CD1c-positive myeloid dendritic cell (primary cell): ENCODE measurements around the gene PRLR.

ENCODE experiments used
- DNase-seq: peaks from one replicate; pipeline ENCODE4 v3.0.0-alpha.2; 2016; ENCODE audit errors: extremely low spot score

PRLR gene

DNA sequence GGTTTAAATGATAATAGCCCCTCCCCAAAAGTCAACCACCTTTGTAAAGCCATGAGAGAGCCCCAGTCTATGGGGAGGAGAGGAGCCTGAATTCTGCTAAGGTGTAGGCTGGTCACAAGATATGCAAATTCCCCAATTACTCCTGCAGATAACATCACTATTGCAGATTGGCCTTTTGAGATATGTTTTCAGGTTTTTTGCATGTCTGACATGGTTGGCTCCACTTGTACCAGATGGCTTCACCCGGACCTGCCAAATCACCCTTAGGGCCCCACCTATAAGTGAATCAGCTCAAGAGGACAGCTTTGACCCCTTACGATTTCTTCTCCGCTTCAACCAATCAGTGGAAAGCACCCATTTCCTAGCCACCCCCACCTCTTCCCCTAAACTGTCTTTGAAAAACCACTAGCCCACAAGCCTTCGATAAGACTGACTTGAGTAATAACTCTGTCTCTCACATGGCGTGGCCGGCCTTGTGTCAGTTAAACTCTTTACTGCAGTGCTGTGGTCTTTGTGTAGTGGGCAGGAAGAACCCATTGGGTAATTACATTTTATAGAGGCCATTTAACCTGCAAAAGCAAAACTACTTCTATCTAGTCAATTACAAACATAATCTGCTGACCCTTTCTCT, 69.7 kb downstream of the PRLR start:
- no peak for DNase-seq

DNA sequence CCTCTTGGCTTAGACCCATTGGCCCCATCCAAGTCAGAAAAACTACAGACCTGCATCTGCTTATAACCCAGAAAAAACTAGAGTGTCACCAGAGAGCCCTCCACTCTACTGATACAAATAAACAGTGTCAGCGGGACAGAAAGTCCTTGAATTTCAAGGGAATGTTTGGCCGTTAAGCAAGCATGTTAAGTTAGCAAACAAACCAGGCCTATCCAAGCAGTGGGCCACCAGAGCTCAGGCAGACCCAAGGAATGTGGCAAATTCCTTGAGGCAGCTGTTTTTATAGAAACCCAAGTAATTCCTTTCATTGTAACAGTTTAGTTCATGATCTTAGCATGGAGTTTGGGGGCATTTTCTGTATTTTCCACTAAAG, 70.9 kb downstream of the PRLR start:
- no peak for DNase-seq

DNA sequence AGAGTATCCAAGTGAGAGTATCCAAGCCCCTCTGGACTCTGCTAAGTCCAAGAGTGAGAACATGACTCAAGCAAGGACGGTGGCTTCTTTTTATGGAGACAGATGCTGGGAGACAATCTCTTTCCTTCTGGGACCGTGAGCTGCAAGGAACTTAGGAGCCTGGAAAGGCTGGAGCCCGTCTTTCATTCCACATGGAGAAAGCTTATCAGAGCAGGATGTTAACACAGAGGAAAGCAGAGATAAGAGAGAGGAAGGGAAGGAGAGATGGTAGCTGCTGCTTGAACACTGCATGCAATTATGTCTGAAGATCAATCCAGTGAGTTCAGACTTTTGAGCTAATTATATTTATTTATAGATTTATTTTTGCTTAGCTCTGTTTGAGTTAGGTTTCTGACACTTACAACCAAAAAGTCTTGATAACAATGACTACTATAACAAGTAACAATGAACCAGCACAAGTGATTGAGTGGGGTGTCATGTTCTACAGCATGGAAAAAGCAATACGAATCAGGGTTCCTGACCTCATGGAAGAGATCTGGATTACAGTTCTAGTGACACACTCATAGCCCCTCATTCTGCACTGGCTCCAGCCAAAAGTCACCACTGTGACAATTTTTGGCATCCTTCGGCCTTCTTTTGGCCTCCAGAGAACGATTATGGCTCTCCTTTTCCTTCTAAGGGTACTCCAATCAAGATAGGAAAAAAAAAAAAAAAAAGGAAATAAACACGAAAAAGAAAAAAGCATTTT, 71.5 kb downstream of the PRLR start:
- no peak for DNase-seq

DNA sequence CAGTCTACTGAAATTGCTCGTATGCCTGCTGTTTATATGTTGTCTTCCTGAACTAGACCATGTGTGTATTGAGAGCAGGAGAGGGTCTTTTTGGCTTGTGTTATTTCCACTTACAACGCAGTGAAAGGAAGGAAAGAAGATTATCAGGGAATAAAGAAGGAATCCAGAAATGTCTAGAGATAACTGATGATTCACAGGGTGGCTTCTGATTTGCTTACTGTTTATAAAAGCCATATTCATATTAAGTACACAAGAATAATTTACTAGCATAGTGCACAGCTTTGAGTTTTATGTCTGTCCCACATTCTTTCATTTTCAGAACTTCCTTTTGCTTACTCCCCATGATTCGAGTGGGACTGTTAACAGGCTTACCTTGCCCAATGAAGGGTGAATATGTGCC, 72.1 kb downstream of the PRLR start:
- no peak for DNase-seq

DNA sequence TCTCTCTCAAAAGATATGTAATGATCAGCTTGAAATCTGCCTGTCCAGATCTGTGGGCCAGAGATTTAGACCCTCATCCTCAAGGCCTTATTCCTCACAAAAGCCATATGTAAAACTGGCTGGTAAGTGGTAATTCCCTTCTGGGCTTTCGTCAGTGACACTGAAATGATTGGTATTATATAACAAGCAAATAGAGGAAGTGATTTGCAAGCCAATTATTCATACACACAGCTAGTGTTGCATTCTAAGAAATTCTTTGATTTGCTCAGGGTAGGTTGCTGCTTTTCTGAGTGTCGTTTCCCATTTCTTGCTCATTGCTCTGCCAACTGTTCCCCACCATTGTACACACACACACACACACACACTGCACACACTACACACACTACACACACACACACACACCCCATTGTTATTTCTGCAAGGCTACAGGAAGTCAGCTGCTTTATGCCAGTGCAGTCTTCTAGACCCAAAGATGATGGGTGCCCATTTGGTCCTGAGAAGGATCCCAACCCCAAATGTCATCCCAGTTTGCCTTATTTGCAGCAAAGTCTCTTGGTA, 76.8 kb downstream of the PRLR start:
- DNase-seq = peak; percentile 14

DNA sequence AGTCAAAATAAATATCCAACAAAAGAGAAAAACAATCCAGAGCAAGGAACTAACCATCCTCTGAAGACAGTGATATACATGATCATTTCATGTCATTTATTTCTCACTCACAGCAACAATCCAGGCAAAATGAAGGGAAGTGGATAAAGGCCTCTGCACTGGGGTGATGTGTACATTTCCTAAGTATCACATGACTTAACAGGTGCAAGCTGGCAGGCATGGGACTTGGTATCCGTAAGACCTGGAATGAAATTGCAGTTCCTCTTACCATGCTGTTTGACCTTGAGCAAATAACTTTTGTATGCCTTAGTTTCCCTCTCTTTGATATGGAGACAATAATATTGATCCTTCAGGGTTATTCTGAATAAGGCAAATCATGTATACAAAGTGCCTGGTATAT, 77.6 kb downstream of the PRLR start:
- DNase-seq = no peak

DNA sequence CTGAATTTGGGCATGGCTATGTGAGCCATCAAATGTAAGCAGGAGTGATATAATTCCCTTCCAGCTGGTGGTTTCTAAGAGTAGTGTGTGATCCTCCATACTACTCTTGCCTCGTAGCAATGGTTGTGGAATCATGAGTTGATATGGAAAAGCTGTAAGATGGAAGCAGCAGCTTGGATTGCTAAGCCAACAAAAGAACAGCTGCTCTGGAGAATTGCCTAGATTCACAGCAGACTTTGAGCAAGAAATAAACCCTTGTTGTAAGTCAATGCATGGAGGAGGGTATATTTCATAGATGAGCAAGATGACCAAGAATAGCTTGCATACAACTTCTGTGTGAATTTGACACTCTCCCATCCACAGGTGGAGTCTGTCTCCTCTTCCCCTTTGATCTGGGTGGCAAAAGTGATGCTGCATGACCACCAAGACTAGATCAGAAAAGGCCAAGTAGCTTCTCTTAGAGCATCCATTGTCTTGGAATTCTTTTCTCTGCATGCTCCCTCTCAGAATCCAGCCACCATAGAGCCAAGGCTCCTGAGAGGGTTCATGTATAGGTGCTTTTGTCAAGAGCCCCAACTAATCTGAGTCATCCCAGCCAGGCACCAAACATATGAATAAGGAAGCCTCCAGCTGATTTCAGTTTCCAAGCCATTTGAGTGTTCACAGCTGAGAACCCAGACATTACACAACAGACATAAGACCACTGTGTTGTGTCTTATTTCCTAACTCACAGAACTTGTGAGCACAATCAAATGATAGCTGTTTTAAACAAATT, 79.0 kb downstream of the PRLR start:
- DNase-seq = no peak

DNA sequence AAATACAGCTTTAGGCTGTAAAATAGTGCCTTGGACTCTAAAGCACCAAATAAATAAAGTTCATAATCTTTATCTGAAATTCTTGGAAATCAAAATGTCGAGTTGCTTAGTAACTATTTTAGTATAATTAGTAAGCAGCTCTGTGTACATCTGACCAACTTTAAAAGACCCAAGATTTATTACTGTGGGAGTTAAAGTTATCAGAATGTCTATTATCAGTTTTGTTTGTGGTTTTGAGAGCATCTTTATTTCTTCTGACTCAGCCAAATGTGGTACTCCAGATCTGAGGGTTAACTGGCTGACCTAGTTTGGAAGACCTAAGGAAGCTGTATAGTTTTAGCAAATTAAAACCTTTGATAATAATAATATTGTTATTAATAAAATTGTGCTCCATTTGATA, 81.2 kb downstream of the PRLR start:
- DNase-seq = no peak

DNA sequence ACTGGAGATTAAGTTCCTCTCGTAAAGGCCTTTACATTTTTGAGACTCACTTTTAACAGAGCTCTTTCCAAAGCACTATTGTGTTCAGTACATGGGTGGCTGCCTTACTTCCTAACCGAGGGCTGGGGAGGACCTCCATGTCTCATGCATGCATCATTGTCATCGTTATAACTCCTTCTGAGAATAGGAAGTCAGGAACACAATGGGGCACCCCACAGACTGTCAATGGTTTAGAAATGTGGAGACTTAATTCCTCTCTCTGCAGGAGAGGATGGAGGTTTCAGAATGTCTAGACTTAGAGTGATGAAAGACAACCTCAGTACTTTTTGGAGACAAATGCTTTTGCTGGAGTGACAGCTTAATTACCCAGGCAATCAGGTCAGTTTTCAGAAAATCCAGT, 83.9 kb downstream of the PRLR start:
- DNase-seq = no peak

DNA sequence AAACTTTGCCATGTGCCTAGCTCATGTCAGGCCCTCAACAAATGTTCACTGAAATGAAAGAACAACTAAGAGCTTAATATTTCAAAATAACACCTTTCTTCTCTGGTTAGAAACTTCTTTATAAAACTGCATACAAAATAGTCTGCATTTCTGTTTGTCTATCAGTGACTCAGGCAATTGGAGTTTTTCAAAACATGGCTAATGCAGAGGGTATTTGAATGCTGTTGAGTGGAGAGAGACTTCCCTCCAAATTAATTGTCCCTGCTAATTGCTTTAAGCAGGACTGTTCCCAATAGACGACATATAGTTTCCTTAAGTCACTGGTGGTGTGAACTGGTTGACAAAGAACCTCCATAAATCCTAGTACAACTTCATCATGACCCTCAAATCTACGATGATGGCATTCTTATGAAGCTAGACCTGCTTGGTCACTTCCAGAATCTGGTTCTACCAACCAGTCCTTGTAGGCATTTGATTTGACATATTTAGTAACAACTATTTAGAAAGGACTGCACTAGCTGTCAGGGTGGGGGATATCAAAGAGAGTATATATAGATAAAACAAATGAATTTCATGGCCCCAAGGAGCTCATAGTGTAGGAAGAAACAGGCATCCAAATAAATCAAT, 84.5 kb downstream of the PRLR start:
- no peak for DNase-seq

DNA sequence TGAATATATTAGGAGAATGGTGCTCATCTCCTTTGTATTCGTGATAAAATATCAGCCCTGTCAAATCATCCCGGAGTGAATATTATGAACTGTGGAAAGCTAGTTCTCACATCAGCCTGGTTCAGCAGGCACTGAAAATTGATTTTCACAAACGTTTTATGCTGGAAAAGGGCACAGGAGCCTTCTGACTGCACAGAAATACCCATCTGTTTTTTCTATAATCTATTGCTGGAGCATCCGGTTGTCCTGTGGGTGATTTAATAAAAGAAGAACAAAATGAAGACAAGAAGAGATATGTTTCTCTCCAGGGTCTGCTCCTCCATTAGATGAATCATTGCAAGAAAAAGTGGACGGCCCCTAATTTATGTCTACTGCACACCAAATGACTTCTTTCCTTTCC, 85.3 kb downstream of the PRLR start:
- no peak for DNase-seq

DNA sequence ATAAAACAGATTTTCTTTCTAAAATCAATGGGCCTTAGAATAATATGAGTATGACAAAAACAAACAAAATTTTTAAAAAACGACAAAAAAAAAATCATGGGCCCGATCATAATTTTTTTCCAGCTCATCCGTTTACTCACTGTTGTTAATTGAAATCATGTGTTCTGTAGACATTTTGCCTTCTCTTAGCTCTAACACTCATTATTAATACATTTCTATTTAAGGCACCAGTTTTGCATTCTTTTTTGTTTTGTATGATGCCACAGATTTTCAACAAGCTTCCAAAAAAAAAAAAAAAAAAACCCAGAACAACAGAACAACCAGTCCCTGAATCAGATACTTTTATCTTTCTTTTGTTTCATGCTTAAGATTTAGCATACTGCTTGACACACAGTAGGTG, 86.4 kb downstream of the PRLR start:
- DNase-seq = no peak

DNA sequence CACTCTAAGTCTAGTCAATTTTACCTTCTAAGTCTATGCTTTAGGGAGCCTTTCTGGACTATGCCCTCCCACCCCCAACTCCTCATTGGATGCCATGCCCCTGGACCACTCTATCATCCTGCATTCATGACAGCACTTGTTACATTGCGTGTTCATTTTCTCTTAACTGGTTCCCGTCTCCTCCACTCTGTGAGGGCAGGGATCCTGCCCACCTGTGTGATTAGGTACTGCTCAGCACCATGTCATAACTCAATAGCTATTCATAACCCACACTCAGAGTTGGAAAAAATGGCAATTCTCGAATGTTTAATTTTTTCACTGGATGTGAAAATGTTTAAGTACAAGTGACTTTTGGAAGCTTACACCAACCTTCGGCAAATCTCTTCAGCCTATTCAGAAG, 88.5 kb downstream of the PRLR start:
- DNase-seq = no peak

DNA sequence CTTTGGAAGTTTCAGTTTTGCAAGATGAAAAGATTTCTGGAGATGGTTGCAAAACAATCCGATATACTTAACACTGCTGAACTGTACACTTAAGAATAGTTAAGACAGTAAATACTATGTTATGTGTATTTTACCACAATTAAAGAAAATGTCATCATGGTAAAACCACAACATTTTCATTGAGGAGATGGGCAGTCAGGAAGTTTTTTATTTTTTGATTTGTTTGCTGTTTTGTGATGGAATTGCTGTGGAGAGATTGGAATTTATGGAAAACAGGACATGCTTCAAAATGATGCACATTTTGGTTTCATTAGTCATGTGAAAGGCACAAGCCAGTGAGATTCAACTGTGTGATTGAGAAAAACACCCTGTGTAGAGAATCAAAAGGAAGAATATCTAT, 92.1 kb downstream of the PRLR start:
- no peak for DNase-seq

DNA sequence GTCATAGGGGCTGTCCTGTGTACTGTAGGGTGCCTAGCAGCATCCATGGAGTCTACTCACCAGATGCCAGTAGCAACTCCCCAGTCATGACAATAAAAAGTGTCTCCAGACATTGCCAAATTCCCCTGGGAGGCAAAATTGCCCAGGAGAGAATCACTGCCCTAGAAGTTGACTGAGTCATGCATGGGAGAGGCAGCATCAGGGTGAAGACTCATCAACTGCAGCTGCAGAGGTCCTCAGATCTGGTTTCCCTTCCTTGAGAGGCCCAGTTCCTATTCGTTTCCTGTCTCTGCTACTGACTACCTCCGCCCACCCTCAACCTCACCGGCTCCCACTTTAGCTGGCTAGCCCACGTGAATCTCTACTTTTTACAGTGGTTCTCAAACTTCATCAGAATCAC, 93.9 kb downstream of the PRLR start:
- no peak for DNase-seq

DNA sequence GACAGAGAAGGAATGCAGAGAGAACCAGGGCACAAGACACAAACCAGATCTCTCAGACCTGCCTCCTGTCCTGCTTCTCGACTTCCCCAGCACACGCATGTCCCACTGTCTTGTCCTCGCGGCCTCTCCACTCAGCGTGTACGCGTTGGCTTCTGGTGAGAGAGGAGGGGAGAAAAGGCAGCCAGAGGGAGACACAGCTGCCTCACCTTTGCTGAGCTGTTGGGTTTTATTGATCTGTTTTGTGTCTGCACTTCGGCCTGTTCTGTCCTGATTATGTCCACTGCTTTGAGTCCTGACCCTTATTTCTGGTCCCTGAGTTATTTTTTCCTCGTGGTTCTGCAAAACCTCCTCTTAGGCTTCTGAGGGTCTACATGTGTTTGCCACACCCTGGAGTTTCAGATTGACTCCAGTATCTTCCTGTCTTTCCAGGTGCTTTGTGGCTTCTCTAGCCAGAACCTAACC, 95.0 kb downstream of the PRLR start:
- DNase-seq = no peak

DNA sequence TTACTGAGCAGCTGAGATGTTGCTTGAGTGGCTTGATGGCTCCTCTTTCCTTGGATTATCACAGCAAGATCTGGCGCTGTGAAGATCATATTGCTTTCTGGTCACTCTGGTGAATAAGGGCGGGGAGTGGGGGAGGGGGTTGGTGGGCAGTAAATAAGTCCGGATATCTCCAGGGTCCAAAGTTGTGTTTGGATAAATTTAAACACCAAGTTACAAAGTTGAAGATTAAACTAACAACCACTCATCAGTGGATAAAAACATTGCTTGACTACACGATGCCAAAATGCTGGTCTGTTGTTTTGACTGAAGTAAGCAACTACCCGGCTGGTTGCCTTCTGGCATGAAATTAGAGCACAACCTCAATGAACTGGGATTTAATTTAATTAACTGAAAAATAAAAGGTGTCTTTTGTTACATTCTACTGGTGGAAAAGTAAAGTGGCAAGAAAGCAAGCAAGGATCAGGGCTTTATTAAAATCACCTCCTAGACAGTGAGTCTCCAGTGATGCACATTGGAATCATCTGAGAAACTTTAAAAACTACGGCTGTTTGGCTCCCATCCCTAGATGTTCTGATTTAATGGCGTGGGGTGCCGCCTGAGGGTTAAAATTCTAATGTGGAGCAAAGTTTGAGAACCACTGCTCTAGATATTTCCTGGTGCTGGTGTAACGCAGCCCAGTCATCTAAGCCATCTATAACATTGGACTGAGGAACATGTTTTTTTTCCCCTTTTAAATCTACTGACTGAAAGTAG, 95.8 kb downstream of the PRLR start:
- DNase-seq = no peak

DNA sequence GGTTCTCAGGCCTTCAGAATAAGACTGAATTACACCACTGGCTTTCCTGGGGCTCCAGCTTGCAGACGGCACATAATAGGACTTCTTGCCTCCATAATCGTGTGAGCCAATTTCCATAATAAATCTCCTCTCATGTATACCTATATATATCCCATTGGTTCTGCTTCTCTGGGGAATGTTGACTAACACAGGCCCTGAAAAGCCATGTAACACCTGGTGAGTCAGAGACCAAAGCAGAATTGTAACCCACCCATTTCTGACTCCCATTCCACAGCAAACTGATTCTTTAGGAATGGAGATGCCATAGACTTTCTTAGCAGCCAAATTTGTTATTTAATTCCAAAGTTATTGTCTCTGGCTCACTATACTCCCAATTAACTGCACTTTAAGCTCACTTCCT, 97.1 kb downstream of the PRLR start:
- DNase-seq = no peak

DNA sequence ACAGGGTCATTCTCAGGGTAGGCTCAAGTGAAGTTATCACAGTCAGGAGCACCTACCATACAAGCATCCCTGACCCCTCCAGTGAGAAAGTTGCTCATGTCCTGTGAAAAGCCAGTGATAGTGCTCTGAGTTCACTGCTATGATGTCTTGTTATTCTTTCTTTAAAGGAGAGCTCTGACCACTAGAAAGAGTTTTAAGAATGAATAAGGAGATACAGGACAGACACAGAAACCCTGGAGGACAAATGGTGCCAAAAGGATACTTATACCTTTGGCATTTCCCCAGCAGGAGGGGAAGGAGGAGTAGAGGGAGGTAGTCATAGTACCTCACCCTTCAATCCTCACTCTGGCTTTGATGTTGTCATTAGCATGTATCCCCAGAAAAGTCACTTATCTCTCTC, 98.6 kb downstream of the PRLR start:
- no peak for DNase-seq

DNA sequence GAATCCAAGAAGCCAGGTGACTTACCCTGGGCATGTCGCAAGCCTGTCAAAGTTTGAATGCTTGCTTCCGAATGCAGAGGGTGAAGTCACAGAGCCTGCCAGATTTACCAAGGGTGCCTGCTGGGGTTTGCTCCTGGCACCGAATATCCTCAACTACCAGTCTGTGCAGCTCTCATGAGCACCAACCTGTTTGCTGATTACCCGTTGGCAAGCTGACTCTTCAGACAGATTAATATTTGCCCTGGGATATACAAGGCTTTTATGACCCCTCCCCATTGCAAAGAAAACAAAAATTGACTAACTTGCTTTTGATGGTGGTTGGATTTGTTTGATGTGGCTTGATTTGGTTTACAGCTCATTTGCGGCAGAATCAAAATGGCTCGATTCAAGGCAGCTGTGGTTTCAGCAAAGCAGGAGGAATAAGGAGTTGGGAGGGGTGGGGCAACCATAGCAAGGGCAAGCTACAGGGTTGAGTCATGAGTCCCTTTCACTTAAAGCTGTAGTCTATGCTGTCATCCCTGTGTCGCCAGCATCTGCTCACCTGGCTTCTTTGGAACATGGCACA, 100.3 kb downstream of the PRLR start:
- DNase-seq = peak; percentile 5

DNA sequence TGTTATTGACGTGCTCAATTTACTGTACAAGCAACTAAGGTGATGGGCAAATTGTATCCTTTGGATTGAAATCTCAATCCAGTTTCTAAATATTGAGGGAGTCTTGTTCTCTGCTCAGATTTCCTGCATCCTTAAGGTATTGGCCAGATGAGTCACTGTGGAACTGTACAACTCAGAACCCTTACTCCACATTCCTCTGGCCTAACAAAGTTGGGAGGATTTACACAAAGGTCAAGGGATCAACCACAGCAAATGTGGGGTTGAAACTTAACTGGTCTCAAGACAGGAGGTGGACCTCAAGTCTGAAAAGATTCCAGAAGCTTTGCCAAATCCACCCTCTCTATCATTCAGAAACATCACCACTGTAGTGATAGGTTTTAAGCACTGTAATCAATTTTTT, 101.0 kb downstream of the PRLR start:
- DNase-seq = no peak
